HG02763 (cell line): ENCODE data around the gene ANO7.

Experiments used
- ATAC-seq: cut with Tn5 transposase; IDR thresholded peaks from one replicate; pipeline ENCODE4 v1.9.1; 2021; ENCODE audit warnings: mild to moderate bottlenecking, moderate library complexity; ENCODE audit not compliant: unreplicated experiment

Gene ANO7

DNA sequence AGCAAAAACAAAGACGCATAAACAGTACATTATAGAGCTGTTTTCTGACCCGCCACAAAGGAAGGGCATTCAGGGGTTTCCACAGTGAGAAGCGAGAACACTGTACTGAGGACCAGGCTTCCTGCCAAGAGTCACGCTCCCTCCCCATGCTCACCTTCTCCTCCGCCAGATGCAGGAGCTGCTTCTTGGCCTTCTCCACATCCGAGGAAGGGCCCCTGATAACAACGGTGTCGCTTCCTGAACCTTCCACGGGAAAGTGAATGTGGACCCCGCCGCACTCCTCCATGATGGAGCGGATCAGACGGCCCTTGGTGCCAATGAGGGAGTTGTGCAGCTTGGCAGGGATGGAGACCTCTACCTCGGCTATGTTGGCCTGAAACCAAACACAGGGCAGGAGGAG lies 53.8 kb downstream of the ANO7 start:
- ATAC-seq: no peak

DNA sequence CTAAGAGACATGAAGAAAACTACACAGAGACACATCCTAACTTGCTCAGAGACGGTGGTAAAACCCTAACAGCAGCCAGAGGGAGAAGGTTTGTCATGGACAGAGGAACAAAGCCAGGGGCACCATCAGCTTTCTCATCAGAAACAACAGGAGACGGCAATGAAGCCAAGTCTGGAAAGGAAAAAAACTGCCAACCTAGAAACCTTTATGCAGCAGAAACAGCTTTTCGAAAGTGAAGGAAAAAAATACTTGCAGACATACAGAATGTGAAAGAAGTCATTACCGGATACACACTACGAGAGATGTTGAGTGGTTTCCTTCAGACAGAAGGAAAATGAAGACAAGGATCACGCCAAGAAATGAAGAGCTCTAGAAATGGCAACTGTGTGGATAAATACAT lies 55.9 kb downstream of the ANO7 start:
- ATAC-seq: no peak

DNA sequence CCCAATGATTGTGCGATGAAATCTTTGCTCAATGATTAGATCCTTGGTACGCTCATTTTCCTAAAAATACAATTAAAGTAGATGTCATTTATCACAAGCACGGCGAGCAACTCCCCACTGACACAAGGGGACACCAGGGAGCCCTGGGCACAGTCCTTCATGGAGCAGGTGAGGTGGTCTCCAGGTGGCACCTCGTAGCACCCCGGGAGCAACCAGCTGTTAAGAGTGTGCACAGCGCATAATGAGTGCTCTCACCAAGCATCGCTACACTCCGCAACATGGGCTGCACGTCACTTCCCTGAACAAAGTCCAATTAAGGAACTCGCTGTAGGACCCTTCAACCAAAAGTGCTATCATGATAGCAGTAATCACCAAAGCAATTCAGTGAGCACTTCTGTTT lies 59.8 kb downstream of the ANO7 start:
- no peak for ATAC-seq

DNA sequence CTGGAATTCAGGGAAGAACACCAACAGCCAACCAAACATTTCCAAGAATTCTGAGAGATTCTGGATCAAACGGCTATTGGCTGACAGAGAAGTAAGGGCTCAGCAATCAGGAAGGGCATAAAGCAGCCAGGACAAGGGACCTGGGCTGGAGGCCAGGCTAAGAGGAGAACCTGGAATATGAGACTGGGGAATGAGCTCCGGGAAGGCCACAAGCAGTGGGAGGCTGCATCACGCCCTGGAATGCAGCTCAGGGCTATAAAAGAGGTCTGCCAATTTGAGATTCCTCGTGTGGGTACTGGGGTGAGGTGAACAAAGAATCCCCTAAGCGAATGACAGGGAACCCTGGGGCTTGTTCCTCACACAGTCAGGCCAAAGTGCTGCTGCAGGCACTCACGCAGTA lies 60.4 kb downstream of the ANO7 start:
- ATAC-seq: no peak

DNA sequence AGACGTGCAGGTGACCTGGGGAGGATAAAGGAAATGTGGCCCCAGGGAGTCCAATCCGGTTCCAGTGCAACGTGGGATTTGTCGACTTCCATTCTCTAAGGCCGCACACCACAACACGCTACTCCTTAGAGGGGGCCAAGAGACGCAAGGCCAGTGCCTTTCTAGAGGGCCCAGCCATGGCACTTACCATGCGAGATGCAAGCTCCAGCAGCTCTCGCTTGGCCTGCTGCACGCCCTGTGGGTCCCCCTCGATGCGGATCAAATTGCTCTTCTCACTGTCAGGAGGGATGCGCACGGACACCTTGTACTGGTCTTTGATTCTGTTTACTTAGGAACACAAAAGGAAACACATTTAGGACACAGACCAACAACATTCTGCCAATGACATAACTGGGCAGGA lies 61.2 kb downstream of the ANO7 start:
- ATAC-seq: no peak

DNA sequence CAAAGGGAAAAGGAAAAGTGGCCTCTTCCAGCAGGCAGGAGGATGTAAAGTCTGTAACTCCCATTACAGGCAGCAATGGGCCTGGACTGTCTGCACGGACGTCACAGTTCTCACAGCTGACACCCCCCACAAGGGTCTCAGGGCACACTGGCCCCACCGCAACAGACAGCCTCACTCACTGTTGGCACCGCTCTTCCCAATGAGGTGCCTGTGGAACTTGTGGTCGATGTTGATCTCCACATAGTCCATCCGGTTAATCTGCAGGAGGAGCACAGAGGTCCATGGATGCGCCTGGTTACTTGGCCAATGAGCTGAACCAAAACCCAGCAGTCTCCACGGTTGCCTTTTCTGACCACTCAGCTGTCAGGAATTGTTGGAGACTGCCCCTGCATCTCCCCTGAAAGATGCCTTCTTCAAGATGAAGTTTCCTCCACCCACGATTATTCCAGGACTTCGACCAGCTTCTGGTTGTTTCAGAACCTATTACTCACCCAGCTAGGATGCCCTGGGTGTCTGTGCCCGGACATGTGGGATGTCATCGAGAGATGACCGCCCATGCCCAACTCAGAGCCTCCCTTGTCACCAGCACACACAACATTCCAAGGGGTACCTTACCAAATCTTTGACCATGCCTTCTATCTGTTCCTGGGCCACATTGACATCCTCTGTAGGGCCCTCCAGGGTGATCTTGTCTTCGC lies 64.5 kb downstream of the ANO7 start:
- ATAC-seq: no peak

DNA sequence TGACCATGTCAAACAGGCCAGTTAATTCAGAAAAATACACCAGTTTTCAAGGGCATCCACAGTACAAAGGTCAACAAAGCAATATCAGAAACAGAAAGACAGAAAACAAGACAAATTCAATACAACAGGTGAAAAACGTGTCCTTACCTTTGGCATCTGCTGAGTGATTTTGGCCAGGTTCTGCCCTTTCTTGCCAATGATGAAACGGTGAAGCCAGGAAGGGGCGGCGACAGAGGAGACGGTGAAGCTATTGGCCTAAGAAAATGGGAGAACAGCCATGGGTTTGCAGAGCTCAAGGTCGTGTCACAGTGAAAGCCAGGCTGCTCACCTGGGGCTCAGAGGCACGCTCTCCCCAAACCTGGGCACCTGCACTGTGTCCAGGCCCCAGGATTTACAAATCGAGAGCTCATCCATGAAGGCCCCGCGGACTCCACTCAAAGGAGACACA lies 66.5 kb downstream of the ANO7 start:
- ATAC-seq: no peak

DNA sequence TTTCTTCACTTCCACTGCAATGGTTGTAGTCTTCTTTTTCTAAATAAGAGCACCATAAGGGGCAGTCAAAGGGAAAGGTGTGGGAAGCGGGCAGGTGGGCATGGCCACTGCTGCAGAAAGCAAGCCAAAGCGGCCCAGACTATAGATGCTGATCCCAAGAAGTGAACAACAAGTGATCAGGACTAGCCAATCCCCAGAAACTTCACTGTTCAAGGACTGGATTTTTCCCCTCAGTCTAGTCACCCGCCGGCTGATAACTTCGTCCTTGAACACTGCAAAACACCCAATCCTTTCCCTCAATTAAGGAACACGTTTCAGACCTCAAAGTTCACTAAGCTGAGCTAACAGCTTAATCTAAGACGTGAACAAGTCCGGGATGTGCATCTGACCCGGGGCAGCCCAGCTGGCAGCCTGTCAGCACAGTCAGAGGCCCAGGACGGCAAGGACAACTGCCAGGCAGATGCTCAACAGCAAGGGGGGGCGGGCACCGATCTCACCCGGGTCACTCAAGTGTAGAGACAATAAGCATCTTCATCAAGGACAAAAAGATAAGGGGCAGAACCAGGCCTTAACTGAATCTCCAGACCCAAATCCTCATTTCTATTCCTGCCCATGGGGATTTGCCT lies 67.2 kb downstream of the ANO7 start:
- no peak for ATAC-seq

DNA sequence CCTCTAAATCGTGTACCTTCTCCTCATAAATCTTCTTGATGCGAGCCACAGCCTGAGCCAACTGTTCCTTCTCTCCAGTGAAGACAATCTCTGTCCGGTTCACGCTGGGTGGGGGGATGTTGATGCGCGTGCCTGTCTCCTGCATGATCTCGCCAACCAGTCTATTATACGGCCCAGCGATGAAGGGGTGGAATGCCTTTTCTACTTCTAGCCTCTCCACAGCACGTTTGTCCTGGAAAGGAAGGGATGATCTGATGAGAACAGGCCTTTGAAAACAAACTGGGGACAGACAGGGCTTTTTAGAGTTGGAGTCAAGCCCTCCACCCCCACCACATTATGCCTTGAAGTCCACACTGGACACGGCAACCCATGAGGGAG lies 67.7 kb downstream of the ANO7 start:
- ATAC-seq: no peak

DNA sequence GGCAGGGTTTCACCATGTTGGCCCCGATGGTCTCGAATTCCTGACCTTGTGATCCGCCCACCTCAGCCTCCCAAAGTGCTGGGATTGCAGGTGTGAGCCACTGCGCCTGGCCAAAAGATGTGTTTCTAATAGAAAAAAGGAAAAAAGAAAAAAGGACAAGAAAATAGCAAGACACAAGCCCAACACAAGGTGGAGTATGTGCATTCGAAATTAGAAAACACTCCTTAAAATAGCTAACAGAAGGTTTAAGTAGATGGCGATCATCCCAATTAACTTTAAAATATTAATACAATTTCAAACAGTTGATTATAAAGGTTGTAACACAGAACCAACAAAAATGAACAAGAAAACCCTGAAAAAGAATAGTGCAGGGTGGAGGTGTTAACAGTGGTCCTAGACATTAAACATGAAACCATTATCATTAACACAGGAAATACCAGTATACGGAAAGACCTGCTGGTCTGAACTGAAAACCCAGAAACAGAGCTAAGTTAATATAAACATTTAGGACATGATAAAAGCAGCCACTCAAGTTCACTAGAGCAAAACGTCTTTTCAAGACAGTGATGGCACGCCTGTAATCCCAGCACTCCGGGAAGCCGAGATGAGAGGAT lies 69.0 kb downstream of the ANO7 start:
- no peak for ATAC-seq

DNA sequence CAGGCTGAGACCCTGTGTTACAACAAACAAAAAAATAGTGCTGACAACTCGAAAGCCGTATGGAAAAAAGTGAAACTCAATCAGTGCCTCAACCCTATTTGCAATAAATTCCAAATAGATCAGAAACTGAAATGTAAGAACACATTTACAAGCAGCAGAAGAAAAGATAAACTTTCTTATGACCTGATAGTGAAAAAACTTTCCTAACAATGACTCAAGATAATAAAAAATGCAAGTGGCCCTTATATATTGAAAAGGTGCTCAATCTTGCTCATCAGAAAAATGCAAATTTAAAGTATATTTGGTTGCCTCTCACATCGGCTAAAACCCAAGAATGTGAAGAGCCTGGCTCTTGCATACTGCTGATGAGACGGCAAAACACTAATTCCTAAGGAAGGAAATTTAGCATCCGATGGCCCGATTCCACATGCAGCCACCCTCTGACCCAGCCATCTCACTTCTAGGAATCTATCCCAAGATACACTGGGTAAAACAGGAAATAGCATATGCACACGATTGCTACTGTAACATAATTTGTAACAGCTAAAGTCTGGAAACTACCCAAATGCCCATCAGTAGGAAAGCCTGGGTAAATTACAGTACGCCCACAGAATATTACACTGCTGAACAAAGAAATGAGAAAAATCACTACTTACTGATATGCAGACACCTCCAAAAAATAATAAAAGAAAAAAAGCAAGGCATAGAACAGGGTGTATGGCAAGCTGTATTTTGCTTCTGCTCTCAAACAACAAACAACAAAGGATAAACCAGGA lies 70.2 kb downstream of the ANO7 start:
- ATAC-seq: no peak

DNA sequence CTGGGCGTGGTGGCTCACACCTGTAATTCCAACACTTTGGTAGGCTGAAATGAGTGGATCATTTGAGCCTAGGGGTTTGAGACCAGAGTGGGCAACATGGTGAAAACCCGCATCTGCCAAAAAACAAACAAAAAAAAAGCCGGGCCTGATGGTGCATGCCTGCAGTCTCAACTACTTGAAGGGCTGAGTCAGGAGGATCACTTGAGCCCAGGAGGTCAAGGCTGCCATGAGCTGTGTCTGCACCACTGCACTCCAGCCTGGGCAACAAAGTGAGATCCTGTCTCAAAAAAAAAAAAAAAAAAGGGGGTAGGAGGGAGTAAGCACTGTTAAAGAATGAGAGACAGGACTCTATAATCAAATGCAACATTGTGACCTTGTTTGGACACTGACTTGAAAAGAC lies 72.4 kb downstream of the ANO7 start:
- no peak for ATAC-seq

DNA sequence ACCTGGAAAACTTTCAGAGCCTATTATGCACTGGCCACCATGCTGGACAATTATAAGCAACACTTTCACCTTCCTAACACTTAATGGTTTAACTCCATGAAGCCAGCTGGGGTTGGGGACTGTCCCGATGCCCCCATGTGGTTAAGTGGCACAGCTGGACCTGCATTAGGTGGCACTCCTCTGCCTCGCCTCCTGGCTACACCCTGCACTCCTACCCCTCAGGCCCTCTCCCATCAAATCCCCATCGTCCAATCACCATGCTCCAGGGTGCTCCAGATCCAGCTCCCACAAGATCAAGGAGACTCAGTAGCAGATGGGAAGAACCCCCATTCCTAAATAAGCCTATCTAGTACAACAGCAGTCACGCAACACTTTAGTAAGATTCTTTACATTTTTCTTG lies 73.2 kb downstream of the ANO7 start:
- no peak for ATAC-seq

DNA sequence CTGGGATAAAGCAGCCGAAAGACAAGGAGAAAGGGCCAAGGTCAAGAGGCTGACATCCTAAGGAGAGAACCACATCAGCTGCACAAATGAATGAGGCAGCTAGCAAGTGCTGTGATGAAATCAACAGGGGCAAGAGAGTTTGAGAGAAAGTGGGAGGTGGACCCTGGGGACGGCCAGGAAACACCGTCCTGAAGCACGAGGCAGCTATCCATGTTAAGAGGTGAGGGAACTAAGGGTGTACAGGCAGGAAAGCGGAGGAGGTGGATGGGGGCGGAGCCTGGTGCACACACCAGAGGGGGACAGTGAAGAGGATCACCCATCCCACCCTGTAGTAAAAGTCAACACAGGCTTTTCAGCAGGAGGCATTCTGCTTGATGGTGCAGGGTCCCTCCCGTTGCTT lies 74.6 kb downstream of the ANO7 start:
- ATAC-seq: no peak

DNA sequence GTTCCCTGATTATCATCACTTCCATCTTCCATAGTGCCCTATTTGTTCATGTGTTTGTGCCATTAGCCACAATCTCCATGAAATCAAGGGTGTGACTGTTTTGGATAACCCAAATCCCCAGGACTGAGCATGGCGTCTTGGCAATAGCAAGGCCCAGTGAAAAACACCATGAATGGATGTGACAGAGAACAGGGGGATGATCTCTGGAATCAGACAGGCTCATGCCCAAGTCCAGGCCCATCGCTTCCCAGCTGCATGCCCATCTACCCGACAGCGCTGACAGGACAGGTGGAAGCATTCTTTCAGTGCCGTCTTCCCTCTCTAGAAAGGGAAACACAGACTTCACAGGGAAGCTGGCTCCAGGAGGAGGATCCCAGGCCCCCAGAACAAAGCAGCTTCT lies 77.0 kb downstream of the ANO7 start:
- ATAC-seq: no peak

DNA sequence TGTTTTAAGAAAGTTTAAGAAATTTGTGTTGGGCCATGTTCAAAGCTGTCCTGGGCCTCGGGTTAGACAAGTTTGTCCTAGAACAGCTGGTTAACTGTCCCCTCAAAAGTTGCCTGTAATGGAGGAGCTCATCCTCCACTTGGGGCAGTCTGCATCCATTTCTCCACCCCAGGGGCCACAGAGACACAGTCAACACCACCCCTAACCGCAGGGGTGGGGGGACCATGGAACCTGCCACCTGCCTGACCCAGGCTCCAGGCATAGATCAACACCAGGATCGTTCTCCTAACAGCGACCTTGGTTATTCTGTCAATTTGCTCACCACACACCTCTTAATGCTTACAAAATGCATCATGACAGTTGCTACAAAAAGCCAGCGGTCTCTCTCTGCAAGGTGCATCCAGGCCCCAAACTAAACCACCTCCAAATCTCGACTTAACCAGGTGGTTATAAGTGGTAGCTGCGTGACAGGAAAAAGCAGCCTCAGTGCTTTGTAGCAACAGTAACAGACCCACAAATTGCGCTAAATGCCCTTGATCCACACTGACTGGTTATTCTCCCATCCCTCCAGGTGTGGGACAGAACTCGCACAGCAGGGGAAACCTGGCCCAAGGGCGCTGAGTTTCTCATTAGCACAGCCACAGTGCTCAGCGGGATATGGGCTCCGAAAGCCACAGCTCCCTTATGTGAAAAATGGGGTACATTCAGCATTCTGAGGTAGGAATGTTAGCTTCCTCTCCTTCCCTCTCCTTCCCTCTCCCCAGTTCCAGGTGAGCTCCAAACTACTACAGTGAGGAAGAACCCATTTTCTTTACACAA lies 79.0 kb downstream of the ANO7 start:
- no peak for ATAC-seq

DNA sequence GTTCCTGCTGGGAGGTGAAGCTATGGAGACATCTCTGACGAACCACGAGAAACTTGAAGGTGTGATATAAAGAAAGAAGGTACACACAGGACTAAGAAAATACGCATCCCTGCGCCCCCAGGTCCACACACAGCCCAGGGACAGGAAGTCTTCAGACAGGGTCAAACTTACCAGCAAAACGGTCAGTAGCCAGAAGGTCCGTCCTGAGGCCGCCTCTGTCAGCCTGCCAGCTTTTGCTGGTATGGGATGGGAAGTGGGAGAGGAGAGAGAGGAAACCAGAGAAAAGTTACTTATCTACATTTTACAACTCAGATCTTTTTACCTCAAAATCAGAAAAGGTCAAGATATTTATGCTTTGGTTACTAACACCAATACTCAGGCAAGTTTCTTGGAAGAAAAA lies 79.8 kb downstream of the ANO7 start:
- no peak for ATAC-seq

DNA sequence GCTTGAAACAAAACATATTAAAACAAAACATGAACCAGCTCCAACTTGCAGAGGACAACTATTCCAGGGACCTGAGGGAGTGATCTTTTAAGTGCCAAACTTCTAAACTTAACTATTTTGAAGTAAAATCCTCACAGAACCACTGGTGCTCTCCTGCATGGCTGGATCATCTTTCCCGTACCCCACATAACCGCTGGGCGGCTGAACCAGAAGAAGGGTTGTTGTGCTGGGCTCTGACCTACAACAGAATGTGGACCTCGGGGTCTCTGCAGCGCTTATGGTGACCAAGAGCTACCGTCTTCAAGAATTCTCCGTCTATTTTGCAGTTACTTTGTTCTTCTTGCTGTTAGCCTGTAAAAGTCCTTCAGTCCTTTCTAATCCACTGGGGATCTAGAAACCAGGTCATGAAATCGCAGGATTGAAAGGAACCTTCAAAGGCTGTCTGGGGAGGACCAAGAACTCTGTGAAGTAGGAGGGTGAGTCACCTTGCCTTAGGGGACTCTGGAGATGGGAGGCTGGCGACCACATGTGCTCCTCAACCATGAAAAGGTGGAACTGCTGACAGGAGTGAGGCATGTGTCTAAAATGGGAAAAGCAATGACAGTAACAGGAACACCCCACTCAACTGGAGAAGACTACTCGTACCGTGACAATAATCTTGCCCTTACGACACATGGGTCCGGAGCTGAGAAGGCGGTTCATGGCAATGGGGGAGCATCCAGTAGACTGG lies 80.4 kb downstream of the ANO7 start:
- ATAC-seq: no peak

DNA sequence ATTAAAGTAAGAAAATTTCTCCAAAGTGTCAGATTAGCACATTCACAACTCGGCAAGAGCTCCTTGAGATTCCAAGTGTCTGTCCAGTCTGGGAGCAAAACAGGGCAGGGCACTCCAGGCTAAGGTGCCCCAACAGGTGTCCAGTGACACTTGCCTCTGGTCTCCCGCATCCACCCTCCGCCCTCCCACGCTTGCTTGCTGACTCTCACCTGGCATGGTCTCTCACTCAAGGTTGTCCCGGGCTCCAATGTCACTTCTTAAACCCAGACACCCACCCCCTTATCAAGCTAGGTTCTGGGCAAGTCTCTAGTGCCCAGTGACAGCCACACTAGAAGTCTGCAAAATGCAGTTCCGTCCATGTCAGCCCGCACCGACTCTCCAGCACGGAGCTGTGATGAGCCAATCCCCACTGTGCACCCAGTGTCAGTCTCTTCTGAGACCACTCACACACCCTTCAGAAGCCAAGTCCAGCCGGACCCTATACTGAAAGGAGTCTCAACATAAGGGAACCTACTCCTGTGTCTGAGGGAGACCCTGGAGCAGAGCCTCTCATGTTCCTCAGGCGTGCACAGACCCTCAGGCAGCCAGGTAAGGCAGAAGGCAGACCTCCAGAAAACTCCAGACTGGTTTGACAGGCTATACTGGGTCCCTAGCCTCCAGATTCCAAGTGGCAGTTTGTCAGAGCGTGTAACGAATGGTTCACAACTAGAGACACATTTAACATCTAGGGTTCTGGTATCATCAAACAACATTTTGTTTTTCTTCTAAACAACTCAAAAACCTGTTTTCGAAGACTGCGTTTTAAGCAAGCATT lies 81.4 kb downstream of the ANO7 start:
- ATAC-seq: no peak
